ENCODE measurements around the gene UEVLD. TPM values are rescaled to one million over a fixed set of nuclear protein-coding genes. Genes with fewer than 3 reads are reported as not detected.

The UEVLD gene
- total and polyA plus RNA-seq, 4 donors: 16.9 to 32.2 (median 23.3) TPM

- 86% methylated on average over 1 of the region's 10 CpGs for WGBS (ENCODE audit: insufficient coverage)
- Histone ChIP-seq H3K9me3 (ENCODE audit: control insufficient read depth, insufficient read depth, low read length) (no peaks in the 10 kb centered on the region), H3K4me1 (ENCODE audit: control insufficient read depth, insufficient read depth, low read length) (no peaks in the 10 kb centered on the region), H3K27me3 (ENCODE audit: control insufficient read depth, insufficient read depth, low read length) (no peaks in the 10 kb centered on the region), H3K27ac (ENCODE audit: low read depth, low read length) (no peak overlapping the region), H3K4me3 (ENCODE audit: low read depth, low read length) (no peak overlapping the region), H3K36me3 (ENCODE audit: control insufficient read depth, insufficient read depth, low read length) (peaks cover 12% of the 10 kb centered on the region)
- DNase-seq (ENCODE audit: low read depth in 4 of 6, low spot score in 6 of 6): no peak
Measured at GRCh38 chr11:18617688-18618341, 29.3 kb upstream of the UEVLD start.

- Histone ChIP-seq H3K9me3 (ENCODE audit: control insufficient read depth, insufficient read depth, low read length) (no peaks in the 10 kb centered on the region), H3K4me1 (ENCODE audit: control insufficient read depth, insufficient read depth, low read length) (no peaks in the 10 kb centered on the region), H3K27me3 (ENCODE audit: control insufficient read depth, insufficient read depth, low read length) (no peaks in the 10 kb centered on the region), H3K27ac (ENCODE audit: low read depth, low read length) (no peak overlapping the region), H3K4me3 (ENCODE audit: low read depth, low read length) (no peak overlapping the region), H3K36me3 (ENCODE audit: control insufficient read depth, insufficient read depth, low read length) (peaks cover 16% of the 10 kb centered on the region)
- WGBS (ENCODE audit: insufficient coverage): 52% methylated on average over 4 of the region's 11 CpGs
- DNase-seq (ENCODE audit: low read depth in 4 of 6, low spot score in 6 of 6): no peak
Measured at GRCh38 chr11:18615628-18616392, 27.3 kb upstream of the UEVLD start.

- 96% methylated on average over 10 of the region's 10 CpGs for WGBS (ENCODE audit: insufficient coverage)
- H3K4me1 ChIP-seq (ENCODE audit: control insufficient read depth, insufficient read depth, low read length): no peaks in the 10 kb centered on the region
- no peaks in the 10 kb centered on the region for H3K27me3 ChIP-seq (ENCODE audit: control insufficient read depth, insufficient read depth, low read length)
- no peak overlapping the region for H3K27ac ChIP-seq (ENCODE audit: low read depth, low read length)
- peaks cover 22% of the 10 kb centered on the region for H3K36me3 ChIP-seq (ENCODE audit: control insufficient read depth, insufficient read depth, low read length)
- H3K9me3 ChIP-seq (ENCODE audit: control insufficient read depth, insufficient read depth, low read length): no peaks in the 10 kb centered on the region
- no peak for DNase-seq (ENCODE audit: low read depth in 4 of 6, low spot score in 6 of 6)
- no peak overlapping the region for H3K4me3 ChIP-seq (ENCODE audit: low read depth, low read length)
Measured at GRCh38 chr11:18614667-18615066, 26.1 kb upstream of the UEVLD start.

- peaks cover 22% of the 10 kb centered on the region for H3K36me3 ChIP-seq (ENCODE audit: control insufficient read depth, insufficient read depth, low read length)
- no CpG with 5 or more reads among the region's 4 CpGs for WGBS (ENCODE audit: insufficient coverage)
- H3K4me3 ChIP-seq (ENCODE audit: low read depth, low read length): no peak overlapping the region
- H3K27ac ChIP-seq (ENCODE audit: low read depth, low read length): no peak overlapping the region
- no peaks in the 10 kb centered on the region for H3K27me3 ChIP-seq (ENCODE audit: control insufficient read depth, insufficient read depth, low read length)
- DNase-seq (ENCODE audit: low read depth in 4 of 6, low spot score in 6 of 6): no peak
- no peaks in the 10 kb centered on the region for H3K4me1 ChIP-seq (ENCODE audit: control insufficient read depth, insufficient read depth, low read length)
- no peaks in the 10 kb centered on the region for H3K9me3 ChIP-seq (ENCODE audit: control insufficient read depth, insufficient read depth, low read length)
Measured at GRCh38 chr11:18612394-18612793, 23.9 kb upstream of the UEVLD start.

- H3K36me3 ChIP-seq (ENCODE audit: control insufficient read depth, insufficient read depth, low read length): peaks cover 26% of the 10 kb centered on the region
- H3K4me3 ChIP-seq (ENCODE audit: low read depth, low read length): no peak overlapping the region
Measured at GRCh38 chr11:18611196-18611595, 22.7 kb upstream of the UEVLD start.

GRCh38 chr11:18608376-18608775, 19.8 kb upstream of the UEVLD start:
- H3K27me3 ChIP-seq (ENCODE audit: control insufficient read depth, insufficient read depth, low read length): no peaks in the 10 kb centered on the region
- H3K9me3 ChIP-seq (ENCODE audit: control insufficient read depth, insufficient read depth, low read length): no peaks in the 10 kb centered on the region
- peak in 1 of 6 donors; percentile 55 for DNase-seq (ENCODE audit: low read depth in 4 of 6, low spot score in 6 of 6)
- no peak overlapping the region for H3K4me3 ChIP-seq (ENCODE audit: low read depth, low read length)
- WGBS (ENCODE audit: insufficient coverage): 82% methylated on average over 2 of the region's 3 CpGs
- H3K27ac ChIP-seq (ENCODE audit: low read depth, low read length): no peak overlapping the region
- H3K36me3 ChIP-seq (ENCODE audit: control insufficient read depth, insufficient read depth, low read length): peaks cover 14% of the 10 kb centered on the region
- H3K4me1 ChIP-seq (ENCODE audit: control insufficient read depth, insufficient read depth, low read length): no peaks in the 10 kb centered on the region

More at GRCh38 chr11:18611196-18611595, 22.7 kb upstream of the UEVLD start:
- H3K4me1 ChIP-seq (ENCODE audit: control insufficient read depth, insufficient read depth, low read length): no peaks in the 10 kb centered on the region
- no peaks in the 10 kb centered on the region for H3K9me3 ChIP-seq (ENCODE audit: control insufficient read depth, insufficient read depth, low read length)
- H3K27me3 ChIP-seq (ENCODE audit: control insufficient read depth, insufficient read depth, low read length): no peaks in the 10 kb centered on the region
- no peak overlapping the region for H3K27ac ChIP-seq (ENCODE audit: low read depth, low read length)
- no peak for DNase-seq (ENCODE audit: low read depth in 4 of 6, low spot score in 6 of 6)
- WGBS (ENCODE audit: insufficient coverage): no CpG with 5 or more reads among the region's 2 CpGs

GRCh38 chr11:18600915-18601569, 12.5 kb upstream of the UEVLD start:
- Histone ChIP-seq H3K4me3 (ENCODE audit: low read depth, low read length) (no peak overlapping the region), H3K9me3 (ENCODE audit: control insufficient read depth, insufficient read depth, low read length) (no peaks in the 10 kb centered on the region), H3K27me3 (ENCODE audit: control insufficient read depth, insufficient read depth, low read length) (no peaks in the 10 kb centered on the region), H3K4me1 (ENCODE audit: control insufficient read depth, insufficient read depth, low read length) (no peaks in the 10 kb centered on the region), H3K36me3 (ENCODE audit: control insufficient read depth, insufficient read depth, low read length) (no peaks in the 10 kb centered on the region), H3K27ac (ENCODE audit: low read depth, low read length) (no peak overlapping the region)
- DNase-seq (ENCODE audit: low read depth in 4 of 6, low spot score in 6 of 6): no peak
- WGBS (ENCODE audit: insufficient coverage): 100% methylated on average over 3 of the region's 4 CpGs

- Histone ChIP-seq H3K36me3 (ENCODE audit: control insufficient read depth, insufficient read depth, low read length) (no peaks in the 10 kb centered on the region), H3K9me3 (ENCODE audit: control insufficient read depth, insufficient read depth, low read length) (no peaks in the 10 kb centered on the region), H3K27me3 (ENCODE audit: control insufficient read depth, insufficient read depth, low read length) (no peaks in the 10 kb centered on the region), H3K4me1 (ENCODE audit: control insufficient read depth, insufficient read depth, low read length) (no peaks in the 10 kb centered on the region), H3K27ac (ENCODE audit: low read depth, low read length) (no peak within 1 kb of the TSS), H3K4me3 (ENCODE audit: low read depth, low read length) (no peak within 1 kb of the TSS)
- WGBS (ENCODE audit: insufficient coverage): 88% methylated on average over 6 of the region's 7 CpGs
- DNase-seq (ENCODE audit: low read depth in 4 of 6, low spot score in 6 of 6): no peak
Measured at GRCh38 chr11:18599739-18600230, 11.3 kb upstream of the UEVLD start, which contains the start of gene MISFA. Gene MISFA (plus strand): TSS chr11:18599789. CDS start chr11:18599929, 140 bp downstream.

GRCh38 chr11:18594999-18595749, 6.6 kb upstream of the UEVLD start:
- Histone ChIP-seq H3K27me3 (ENCODE audit: control insufficient read depth, insufficient read depth, low read length) (no peaks in the 10 kb centered on the region), H3K27ac (ENCODE audit: low read depth, low read length) (no peak overlapping the region), H3K4me1 (ENCODE audit: control insufficient read depth, insufficient read depth, low read length) (peaks cover 1% of the 10 kb centered on the region), H3K4me3 (ENCODE audit: low read depth, low read length) (no peak overlapping the region), H3K36me3 (ENCODE audit: control insufficient read depth, insufficient read depth, low read length) (no peaks in the 10 kb centered on the region), H3K9me3 (ENCODE audit: control insufficient read depth, insufficient read depth, low read length) (no peaks in the 10 kb centered on the region)
- DNase-seq (ENCODE audit: low read depth in 4 of 6, low spot score in 6 of 6): no peak
- WGBS (ENCODE audit: insufficient coverage): 66% methylated on average over 3 of the region's 5 CpGs

All from spinal cord (tissue), 10 donors.